ENCODE data around the gene NACC1.

Gene NACC1

DNA sequence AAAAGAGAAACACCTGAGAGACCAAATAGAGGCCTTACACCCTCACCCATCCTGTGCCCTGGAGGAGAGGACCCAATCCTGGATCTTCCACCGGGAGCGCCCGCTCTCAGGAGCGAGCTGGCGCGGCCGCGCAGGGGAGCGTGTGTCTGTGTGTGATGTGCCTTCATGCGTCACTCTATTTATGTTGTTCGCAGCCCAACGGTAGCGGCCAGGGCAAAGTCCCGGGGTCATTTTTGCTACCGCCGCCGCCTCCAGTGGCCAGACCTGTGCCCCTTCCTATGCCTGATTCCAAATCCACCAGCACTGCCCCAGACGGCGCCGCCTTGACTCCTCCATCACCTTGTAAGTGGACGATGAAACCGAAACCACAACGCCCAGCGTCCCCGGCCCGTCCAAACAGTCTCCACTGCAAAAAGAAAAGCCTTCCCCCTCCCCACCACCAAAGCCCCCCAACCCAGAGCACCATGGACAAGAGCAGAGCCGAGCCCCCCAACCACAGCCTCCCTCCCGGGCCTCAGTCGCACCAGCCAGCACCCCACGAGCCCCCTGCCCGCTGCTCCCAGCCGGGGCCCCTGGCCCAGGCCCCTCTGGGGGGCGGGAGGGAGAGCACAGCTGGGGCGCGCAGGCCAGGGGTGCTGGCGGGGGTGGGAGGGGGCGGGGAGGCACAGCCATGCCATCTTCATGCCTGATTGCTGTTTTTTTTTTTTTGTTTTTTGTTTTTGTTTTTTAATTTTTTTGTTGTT, 30.1 kb upstream of the NACC1 start:
- DNase-seq (ENCODE audit: low read depth), result no peak

DNA sequence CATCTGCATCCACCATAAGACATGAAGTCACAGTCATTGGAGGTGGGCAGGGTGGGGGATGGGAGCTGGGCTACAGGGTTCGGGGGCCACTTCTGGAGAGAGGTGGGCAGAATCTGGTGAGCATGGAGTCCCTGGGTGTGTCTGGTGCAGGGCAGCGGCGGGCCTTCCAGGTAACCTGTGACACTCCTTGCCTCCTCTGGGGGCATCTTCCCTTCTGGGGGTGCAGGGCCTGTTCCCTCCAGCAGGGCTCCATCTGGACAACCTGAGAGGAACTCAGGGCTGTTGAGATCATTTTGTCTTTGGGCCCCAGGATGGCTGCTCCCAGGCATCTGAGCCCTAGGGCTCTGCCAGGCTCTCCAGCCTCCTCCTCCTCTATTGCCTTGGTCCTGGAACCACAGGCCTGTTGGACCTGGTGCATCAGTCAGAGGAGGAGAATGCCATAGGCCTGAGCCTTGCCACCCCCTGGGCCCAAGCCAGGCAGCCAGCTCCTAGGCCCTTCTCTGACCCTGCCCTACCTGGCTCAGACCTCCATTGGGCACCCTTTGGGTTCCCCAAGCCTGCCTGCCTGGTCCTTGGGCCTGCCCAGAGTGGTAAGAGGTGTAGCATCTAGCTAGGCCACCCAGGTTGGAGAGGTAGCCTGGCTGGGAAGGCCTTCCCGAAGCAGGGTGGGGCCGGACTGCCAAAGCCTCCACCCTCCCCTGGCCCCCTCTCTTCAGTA, 28.8 kb upstream of the NACC1 start:
- DNase-seq (ENCODE audit: low read depth), result no peak

DNA sequence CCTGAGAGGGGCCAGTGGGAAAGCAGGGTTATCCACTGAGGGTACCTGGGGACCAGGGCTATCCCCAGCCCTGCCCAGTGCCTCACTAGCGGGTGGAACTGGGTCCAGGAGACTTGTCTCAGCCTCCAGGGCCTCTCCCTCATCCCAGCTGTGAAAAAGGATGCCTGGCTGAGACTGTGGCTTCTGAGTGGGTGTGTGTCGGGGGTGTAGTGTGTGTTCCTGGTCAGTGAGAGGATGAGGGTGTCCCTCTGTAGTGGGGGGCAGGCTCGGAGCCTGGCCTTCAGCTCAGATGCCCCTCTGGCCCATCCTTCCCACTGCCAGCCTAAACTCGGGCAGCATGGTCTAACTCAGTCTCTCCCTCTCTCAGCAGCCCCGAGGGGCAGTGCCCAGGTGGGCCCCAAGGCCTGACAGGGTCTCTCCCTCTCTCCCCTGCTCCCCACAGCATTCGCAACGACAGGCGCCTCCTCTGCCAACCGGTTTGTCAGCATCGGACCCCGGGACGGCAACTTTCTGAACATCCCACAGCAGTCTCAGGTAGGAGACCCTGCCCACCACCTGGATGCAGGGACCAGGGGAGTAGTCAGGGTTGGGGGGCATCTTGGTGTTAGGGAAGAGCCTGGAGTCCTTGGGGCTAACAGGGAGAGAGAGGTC, 28.1 kb upstream of the NACC1 start:
- DNase-seq (ENCODE audit: low read depth), result no peak

DNA sequence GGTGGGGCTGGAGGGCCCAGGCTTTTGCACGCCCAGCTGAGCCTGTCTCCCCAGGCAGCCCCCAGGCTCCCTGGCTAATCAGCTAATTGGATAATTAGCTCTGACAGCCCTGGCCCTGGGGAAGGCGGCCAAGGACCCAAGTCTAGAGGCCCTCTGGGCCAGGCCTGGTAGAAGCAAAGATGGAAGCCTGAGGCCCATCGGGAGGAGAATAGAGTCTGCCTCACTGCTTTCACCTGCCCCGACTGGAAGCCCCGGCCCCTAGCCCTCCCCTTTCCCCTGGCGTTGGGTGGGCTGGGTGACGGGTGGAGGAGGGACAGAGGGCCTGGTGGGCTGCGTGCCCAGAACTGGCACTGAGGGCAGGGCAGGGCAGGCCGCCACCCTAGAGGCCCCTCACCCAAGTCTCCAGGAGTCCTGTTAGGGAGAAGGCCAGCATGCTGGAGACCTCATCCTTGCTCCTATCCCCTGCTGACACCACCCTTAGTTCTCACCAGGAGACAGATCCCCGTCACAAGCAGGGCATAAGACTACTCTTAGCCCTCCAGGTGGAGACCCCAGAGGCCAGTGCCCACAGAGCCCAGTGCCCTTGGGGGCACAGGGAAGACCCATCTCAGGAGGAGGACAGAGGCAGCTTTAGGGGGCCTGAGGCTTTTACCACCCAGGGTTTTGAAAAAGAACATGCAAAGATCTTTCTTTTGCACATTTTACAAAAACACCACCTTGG, 27.4 kb upstream of the NACC1 start:
- DNase-seq (ENCODE audit: low read depth), result no peak

DNA sequence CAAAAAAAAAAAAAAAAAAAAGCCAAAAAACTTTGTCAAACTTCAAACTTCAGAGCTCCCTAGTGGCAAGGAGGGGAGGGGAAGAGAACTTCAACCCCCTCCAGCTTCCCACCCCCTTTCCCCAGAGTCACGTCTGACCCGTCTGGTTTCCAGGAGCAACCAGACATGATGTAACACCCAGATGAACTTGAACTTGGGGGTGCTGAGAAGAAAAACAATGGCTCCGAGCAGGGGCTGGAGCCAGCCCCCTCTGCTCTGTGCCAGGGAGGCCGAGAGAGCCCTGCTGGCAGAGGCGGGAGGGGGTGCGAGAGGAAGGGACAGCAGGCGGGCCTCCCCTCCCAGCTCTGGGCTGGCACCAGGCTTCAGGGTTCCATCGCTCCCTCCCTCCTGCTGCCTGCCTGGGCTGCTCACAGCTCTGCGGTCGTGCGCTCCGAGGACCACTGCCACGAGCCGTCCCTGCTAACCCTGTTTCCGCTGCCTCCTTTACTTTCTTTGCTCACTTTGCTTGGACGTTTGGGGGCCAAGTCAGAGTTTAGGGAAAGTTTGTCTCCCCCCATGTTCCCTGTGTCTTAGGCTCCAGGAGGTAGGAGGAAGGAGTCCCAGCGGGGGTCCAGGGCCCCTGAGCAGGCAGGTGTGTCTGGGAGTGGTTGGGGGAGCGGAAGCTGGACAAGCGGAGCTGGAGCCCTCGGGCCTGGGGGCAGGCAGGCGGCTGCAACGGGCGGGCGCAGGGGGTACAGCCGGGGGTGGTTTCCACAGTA, 26.5 kb upstream of the NACC1 start:
- DNase-seq (ENCODE audit: low read depth), result no peak

DNA sequence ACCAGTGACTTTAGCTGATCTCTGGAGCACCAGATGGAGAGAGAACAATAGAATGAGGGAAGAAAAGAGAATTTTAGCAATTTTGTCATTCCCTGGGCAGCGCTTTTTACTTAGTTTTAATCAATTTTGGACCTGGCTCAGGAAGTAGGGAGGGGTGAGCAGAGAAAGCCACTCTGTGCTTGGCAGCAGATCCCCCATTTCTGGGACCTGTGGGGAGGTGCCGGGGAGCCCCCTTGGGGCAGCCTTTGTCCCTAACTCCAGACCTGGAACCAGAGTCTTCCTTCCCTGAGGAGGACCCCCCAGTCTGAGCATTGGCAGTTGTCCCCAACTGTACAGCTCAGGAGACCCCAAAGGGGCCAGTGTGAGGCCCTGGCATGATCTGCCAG, 25.9 kb upstream of the NACC1 start:
- DNase-seq (ENCODE audit: low read depth), result no peak

DNA sequence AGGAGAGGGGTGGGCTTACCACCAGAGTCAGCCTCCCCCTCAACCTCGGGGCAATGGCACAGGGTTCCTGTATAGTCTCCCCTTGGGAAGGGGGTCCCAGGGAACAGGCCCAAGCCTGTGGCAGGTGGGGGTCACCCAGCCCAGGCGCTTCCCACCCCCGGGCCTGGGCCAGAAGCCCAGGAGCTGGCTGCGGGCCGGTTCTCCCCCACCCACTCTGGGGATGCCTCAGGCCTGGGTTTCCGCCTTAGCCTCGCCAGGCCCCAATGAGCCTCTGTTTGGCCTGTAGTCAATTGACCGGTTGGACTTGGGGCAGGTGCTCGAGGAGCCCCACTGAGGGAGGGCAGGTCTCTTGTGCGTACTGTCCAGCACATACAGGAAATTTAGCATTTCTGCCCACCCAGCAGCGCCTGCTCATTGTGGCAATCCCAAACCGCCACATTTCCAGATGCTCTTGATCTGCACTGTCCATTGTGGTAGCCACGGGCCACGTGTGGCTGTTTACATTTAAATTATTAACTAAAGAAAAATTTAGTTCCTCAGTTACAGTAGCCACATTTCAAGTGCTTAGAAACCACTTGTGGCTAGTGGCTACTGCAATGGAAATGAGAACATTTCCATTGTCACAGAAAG, 25.3 kb upstream of the NACC1 start:
- DNase-seq (ENCODE audit: low read depth), result no peak

DNA sequence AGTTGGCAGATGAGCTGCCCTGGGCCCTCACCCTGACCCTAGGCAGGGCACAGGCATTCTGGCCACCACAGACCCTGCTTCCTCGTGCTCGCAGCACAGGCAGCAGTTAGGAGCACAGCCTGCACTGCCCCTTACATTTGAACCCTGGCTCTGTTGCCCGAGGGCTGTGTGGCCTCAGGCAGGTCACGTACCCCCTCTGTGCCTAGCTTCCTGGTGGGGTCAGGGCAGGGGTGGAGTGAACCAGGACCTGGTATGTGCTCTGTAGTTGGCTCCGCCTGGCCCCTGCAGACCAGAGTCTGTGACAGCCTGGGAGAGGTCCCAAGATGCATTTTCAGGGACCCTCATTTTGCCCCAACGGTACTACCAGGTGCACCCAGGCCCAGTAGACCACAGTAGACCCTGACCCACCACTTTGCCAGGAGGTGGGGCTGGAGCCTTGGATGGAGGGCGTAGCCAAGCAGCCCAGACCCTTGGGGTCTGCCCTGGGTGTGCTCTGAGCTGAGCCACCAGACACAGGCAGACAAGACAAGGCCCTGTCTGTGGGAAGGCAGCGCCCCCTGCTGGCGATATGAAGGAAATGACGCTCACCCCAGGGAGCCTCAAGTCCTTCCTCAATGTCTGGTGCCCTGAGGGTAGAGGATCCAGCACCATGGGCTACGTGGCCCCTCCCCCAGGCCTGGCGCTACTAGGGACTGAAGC, 24.5 kb upstream of the NACC1 start:
- DNase-seq (ENCODE audit: low read depth), result peak; percentile 57

DNA sequence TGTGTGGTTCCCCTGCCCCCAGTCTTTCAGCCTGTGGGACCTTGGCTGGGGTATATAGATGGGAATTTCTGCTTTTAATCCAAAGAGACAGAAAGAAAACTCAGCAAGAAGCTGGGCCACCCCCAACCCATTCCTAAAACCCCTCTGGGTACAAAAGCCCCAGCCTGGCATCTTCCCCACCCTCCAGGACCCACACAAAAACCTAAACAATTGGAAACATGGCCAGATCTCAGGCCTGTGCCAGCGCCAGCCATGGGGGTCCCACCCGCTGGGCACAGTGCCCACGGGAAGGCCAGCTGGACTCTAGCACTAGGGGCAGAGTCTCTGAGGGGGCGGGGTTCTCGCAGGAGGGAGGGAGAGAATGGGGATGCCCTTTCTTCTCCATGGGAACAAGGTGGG, 24.0 kb upstream of the NACC1 start:
- DNase-seq (ENCODE audit: low read depth), result no peak

DNA sequence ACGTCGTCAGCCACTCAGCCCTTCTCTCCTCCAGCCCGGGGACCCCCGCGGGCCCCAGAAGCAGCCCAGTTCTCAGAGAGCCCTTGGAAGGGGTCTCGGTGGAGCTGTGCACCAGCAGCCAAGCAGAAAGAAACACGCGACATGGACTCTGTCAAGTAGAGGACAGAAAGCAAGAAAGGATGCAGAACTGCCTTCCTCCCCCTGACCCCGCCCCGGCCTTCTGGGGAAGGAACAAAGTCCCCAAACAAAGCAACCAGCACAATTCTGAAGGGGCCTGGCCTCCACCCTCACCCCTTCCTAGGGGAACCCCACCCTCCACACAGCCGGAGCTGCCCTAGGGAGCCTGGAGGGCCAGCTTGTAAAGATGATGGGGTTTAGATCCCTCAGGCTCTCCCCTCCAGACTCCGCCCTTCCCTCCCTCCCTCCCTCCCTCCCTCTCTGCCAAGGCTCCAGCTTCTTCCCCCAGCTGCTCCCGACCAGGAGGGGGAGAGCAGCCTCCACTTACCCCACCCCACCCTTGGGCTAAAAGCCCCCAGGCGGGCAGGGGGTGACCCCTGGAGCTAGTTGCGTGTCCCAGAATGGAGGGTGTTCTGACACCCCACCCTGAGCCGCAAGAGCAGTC, 23.2 kb upstream of the NACC1 start:
- no peak for DNase-seq (ENCODE audit: low read depth)

DNA sequence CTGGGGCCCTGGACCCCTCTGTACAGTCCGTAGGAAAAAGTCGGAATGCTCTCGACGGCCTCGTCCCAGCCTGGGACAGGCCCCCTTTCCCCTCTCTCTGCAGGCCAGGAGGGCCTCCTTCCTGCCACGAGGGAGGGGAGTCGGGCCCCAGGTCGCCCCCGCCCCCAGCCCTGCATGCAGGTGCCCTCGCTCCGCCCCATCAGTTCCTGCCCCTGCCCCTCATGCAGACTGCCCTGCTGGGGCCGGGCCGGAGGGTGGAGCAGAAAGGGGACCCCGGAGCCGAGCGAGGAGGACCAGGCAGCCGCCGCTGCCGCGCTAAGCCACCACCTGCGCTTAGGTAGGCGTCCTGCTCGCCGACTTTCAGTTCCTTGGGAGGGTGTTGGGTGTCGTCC, 22.7 kb upstream of the NACC1 start:
- no peak for DNase-seq (ENCODE audit: low read depth)

DNA sequence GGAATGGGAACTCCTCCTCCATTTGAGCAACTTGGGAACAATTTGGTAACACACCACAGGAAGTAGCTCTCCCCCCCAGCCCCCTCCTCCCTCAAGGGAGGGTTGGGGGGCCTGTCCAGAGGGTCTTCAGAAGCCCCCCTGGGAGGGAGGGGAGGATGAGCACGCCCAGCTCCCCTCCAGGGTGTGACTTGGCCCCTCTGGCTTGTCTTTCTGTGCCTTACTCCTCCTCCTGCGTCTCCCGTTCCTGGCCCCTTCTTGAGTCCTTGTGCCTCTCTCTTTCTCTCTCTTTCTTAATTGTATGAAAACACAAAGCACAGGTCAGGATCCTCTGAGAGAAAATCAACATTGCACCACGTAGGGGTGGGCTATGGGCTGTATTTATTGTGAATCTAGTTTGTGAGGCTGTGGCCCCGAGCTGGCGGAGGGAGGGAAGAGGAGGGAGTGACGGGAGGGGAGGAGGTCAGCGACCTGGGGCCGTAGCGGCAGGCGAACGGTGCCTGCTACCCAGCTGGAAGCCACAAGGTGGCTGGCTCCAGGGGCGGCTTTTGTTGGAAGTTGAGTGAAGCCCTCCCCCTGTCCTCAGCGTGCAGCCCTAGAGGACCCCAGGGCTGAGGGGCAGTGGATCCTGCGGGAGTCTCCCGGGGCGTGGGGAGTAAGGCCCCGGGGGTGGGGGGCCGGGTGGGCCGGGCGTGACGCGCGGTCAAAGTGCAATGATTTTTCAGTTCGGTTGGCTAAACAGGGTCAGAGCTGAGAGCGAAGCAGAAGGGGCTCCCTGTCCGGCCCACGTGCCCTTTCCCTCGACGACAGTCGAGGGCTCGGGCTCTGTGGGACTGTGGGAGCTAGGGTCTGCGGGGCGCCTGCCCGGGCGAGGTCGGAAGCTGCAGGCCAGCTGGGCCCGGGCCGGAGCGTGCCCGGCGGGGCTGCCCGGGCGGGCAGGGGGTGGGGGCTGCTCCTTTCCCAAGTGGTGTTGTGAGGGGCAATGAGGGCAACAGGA, 21.8 kb upstream of the NACC1 start:
- DNase-seq (ENCODE audit: low read depth), result no peak

DNA sequence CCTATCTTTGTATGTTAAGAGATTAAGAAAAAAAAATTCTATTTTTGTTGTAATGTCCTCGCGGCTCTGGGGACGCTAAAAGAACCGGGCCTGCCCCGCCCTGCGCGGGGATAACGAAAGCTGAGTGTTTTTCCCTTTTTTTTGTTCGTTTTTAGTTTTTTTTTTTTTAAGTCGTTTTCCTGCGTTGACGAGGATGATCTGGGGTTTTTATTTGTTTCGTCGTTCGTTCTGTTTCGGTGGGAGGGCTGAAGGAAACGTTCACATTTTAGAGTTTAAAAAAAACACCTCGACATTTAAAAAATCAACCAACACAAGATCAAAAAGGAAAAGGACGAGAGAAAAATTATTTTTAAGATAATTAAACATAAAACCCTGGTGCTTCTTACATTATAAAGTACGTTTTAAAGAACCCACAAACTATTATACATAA, 21.0 kb upstream of the NACC1 start:
- DNase-seq (ENCODE audit: low read depth), result no peak

DNA sequence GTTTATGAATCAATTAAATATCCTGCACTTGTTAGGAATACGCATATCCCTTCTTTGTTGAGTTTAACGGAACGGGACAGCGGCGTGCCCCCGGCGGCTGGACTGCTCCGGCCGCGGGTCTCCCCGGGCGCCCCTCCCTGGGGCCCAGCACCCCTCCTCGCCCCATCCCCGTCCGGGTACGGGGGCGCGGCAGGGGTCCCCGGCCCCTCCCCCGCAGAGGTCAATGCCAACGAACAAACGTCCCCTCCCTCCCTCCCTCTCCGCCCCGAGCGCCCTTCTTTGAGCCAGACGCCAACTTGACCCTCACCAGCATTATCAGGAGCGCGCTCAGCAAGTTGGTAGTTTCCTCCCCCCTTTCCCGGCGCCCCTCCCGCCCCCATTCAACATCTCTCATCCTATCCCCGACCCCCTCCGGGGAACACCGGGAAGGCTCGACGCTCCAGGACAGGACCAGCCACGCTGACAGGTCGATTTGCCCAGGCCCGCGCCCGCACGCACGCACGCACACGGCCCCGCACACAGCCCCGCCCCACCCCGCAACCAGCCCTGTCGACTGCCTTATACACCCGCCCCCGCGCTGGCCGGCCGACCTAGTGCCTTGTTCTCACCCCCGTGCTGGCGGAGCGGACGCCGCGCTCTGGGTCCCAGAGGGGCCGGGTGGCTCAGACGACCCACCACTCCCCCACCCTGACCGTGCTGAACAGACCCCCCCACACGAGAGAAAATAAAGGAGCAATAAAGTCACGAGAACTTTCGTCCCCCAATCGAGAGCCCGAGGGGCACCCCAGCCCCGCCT, 20.4 kb upstream of the NACC1 start:
- no peak for DNase-seq (ENCODE audit: low read depth)

DNA sequence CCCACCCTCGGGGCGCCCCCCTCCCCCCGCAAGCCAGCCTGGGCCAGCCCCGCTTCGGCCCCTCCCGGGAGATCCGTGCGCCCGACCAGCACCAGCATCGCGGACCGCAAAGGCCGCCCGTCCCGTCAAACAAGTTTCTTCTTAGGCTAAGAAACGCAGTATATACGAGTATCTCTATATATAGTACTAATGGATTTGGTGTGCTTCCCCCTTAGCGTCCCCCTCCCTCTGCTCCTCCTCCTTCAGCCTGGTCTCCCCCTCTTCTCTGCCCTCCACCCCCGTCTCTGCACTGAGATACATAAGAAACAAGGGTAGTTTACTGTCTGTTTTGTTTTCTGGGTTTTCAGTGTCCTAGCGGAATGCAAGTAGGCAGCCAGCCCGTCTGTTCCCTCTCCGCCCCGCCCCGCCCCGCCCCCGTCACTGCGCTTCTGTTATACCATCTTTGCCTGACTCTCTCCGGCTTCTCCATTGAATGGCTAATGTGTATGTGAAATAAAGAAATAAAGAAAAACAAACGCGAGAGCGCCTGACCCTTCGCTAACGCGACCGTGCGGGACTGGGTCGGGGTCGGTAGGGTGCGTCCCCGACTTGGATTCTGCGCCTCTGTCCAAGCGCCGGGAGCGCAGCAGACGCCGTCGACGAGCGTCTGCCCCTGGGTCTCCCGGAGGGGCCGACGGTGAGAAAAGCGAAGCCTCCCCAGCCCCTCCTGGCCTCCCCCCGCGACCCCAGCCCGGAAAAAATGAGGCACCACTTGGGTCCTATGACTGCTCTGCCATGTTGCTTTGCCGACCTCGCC, 19.6 kb upstream of the NACC1 start:
- no peak for DNase-seq (ENCODE audit: low read depth)

DNA sequence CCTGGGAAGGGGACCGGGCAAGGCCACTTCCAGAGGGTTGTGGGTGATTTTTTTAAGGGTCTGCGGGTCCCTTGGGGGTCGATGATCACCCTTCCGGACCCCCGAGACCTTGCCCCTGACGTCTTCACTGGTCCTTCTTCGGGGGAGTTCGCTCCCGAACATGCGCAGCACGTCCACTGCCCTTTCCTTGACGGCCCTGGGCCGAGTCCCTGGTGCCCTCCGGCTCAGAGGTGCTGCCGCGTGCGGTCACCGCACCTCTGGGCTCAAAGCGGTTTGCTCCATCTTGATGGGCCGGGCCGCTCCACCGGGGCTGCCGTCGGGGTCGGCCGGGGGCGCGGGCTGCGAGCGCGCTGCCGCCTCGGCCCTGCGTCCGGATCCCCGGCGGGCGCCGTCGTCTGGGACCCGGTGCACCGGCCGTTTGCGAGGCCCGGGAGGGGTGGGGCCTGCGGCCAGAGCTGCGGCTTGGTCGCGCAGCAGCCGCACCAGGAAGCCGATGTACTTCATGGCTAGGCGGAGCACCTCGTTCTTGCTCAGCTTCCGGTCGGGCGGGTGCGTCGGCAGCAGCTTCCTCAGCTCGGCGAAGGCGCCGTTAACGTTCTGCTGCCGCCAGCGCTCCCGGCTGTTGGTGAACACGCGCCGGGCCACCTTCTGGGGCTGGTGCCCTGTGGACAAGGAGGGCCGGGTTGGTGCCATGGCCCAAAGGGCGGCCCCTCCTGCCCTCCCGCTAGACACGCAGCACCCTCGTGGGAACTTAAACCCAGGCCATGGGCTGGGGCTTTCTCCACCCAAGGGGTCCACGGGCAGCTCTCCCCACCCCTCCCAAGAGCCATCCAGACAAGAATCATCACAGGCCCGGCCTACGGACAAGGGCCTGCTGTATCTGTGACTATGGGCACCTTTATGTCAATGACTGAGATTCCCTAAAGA, 18.7 kb upstream of the NACC1 start:
- DNase-seq (ENCODE audit: low read depth), result peak; percentile 77

All from T-helper 22 cell (primary cell).